IMR-90 (cell line): ENCODE data around the gene STYXL1.

Experiments used
- BHLHE40 ChIP-seq: fragments of 150-350 bp; IDR thresholded peaks from 2 replicates; pipeline ENCODE4 v1.6.1; 2016; ENCODE audit warnings: mild to moderate bottlenecking, low read depth, low read length
- CEBPB ChIP-seq: IDR thresholded peaks from 2 replicates; pipeline ENCODE4 v1.6.1; 2012; ENCODE audit warnings: low read depth, low read length, improper control_type of control experiment
- CHD1 ChIP-seq: IDR thresholded peaks from 2 replicates; pipeline ENCODE4 v1.6.1; 2012; ENCODE audit warnings: low read depth, low read length, improper control_type of control experiment
- CTCF ChIP-seq: conservative IDR thresholded peaks from 2 replicates; pipeline ENCODE4 v1.5.1; 2012; ENCODE audit warnings: mild to moderate bottlenecking, low read depth, low read length, improper control_type of control experiment
- MXI1 ChIP-seq: IDR thresholded peaks from 2 replicates; pipeline ENCODE4 v1.6.1; 2012; ENCODE audit warnings: low read depth, mild to moderate bottlenecking, low read length, moderate library complexity, borderline replicate concordance
- POLR2A ChIP-seq: IDR thresholded peaks from 2 replicates; pipeline ENCODE4 v1.6.1; 2012; ENCODE audit warnings: mild to moderate bottlenecking, low read depth, low read length
- RAD21 ChIP-seq: IDR thresholded peaks from 2 replicates; pipeline ENCODE4 v1.6.1; 2012; ENCODE audit warnings: low read length, improper control_type of control experiment
- RCOR1 ChIP-seq: IDR thresholded peaks from 2 replicates; pipeline ENCODE4 v1.6.1; 2012; ENCODE audit warnings: mild to moderate bottlenecking, low read length, improper control_type of control experiment; ENCODE audit not compliant: insufficient replicate concordance
- SMC3 ChIP-seq: fragments of 150-350 bp; IDR thresholded peaks from 2 replicates; pipeline ENCODE4 v1.6.1; 2016; ENCODE audit warnings: low read depth, mild to moderate bottlenecking, antibody characterized with exemption, low read length, moderate library complexity
- TF ChIP-seq, protein P1 (sequence below): fragments of 150-350 bp; IDR thresholded peaks from 2 replicates; pipeline ENCODE4 v1.6.1; 2016; ENCODE audit warnings: low read depth, mild to moderate bottlenecking, low read length, moderate library complexity, borderline replicate concordance
- TF ChIP-seq, protein P2 (sequence below): fragments of 150-350 bp; IDR thresholded peaks from 2 replicates; pipeline ENCODE4 v1.6.1; 2017; ENCODE audit warnings: mild to moderate bottlenecking, antibody characterized with exemption, low read length, low read depth

DNA sequence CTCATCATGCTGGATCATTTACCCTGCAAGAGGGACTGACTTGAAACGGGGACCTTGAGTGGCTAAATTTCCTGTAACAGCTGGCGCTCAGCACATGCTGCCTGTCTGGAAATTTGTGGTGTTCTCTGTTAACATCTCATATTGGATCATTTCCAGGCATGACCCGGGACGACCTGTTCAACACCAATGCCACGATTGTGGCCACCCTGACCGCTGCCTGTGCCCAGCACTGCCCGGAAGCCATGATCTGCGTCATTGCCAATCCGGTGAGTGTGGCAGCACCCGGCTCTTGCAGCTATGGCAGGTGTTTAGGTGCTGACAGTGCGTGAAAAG lies 10.0 kb upstream of the STYXL1 start:
- TF ChIP-seq POLR2A (no peak), BHLHE40 (no peak), CHD1 (no peak), SMC3 (no peak), CTCF (no peak), RCOR1 (no peak), RAD21 (no peak), MXI1 (no peak), CEBPB (no peak)
- TF ChIP-seq, protein P1, sequence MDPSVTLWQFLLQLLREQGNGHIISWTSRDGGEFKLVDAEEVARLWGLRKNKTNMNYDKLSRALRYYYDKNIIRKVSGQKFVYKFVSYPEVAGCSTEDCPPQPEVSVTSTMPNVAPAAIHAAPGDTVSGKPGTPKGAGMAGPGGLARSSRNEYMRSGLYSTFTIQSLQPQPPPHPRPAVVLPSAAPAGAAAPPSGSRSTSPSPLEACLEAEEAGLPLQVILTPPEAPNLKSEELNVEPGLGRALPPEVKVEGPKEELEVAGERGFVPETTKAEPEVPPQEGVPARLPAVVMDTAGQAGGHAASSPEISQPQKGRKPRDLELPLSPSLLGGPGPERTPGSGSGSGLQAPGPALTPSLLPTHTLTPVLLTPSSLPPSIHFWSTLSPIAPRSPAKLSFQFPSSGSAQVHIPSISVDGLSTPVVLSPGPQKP: no peak
- TF ChIP-seq, protein P2, sequence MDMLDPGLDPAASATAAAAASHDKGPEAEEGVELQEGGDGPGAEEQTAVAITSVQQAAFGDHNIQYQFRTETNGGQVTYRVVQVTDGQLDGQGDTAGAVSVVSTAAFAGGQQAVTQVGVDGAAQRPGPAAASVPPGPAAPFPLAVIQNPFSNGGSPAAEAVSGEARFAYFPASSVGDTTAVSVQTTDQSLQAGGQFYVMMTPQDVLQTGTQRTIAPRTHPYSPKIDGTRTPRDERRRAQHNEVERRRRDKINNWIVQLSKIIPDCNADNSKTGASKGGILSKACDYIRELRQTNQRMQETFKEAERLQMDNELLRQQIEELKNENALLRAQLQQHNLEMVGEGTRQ: no peak
